ENCODE measurements around the gene NUDT14.

The NUDT14 gene

DNA sequence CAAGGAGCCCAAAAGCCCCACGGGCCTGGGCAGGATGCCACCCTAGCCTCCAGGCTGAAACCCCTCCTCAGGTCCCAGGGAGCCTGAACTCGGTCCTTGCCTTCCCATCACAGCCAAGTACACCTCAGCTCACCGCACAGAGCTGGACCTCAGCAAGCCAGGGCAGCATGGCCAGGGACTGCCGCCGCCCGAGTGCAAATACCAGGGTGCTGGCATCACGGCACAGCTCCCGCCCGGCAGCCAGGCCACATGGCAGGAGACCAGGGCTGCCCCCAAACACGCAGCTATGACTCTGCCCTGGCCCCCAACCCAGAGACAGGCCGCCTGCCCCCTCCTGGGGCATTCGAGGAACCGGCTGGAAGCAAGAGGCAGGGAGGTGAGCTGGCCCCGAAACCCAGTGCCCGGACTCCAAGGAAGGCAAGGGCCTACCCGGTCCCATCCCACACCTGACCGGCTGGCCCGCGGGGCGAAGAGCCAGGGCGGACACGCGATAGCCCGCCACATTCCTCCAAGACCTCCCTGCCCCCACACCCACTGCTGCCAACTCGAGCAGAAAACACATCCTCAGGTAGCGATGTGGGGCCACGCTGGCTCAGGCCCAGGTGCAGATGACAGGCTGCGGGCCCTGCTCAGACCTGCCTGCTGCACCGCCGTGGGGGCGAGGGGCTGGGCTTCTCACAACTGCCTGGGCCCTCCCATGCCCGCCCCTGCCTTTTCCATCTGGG, 15.2 kb downstream of the NUDT14 start:
- TF ChIP-seq, protein P1, sequence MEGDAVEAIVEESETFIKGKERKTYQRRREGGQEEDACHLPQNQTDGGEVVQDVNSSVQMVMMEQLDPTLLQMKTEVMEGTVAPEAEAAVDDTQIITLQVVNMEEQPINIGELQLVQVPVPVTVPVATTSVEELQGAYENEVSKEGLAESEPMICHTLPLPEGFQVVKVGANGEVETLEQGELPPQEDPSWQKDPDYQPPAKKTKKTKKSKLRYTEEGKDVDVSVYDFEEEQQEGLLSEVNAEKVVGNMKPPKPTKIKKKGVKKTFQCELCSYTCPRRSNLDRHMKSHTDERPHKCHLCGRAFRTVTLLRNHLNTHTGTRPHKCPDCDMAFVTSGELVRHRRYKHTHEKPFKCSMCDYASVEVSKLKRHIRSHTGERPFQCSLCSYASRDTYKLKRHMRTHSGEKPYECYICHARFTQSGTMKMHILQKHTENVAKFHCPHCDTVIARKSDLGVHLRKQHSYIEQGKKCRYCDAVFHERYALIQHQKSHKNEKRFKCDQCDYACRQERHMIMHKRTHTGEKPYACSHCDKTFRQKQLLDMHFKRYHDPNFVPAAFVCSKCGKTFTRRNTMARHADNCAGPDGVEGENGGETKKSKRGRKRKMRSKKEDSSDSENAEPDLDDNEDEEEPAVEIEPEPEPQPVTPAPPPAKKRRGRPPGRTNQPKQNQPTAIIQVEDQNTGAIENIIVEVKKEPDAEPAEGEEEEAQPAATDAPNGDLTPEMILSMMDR (conservative IDR thresholded peaks at IDR 0.05; ENCODE audit: low read length), result no peak
- no peak for DNase-seq (ENCODE audit: low read depth)
- no peak overlapping the region for H3K4me3 ChIP-seq (ENCODE audit: low read length)

DNA sequence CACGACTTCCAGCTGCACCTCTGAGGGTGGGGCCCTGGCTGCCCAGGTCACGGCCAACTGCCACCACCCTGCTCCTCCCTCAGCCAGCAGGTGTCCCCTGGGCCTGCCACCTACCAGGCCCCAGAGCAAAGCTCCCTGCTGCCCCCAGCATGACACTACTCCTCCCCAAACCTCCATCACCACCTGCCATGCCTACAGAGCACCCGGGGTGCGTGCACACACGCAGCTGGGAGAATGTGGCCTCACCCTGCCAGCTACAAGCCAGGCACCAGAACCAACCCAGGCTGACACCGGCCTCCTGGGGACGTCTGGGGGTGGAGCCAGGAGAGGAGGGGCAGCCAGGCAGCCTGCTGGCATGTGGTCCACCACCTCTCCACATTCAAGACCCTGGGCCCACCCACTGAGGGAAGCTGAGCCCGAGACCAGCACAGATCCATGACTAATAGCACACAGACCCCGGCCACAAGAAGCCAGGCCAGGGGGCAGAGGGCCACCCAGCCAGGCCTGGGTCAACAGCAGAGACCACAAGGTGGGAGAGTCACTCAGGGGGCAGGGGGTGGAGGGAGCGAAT, 15.9 kb downstream of the NUDT14 start:
- TF ChIP-seq, protein P1 (conservative IDR thresholded peaks at IDR 0.05; ENCODE audit: low read length), result no peak
- no peak overlapping the region for H3K4me3 ChIP-seq (ENCODE audit: low read length)
- no peak for DNase-seq (ENCODE audit: low read depth)

DNA sequence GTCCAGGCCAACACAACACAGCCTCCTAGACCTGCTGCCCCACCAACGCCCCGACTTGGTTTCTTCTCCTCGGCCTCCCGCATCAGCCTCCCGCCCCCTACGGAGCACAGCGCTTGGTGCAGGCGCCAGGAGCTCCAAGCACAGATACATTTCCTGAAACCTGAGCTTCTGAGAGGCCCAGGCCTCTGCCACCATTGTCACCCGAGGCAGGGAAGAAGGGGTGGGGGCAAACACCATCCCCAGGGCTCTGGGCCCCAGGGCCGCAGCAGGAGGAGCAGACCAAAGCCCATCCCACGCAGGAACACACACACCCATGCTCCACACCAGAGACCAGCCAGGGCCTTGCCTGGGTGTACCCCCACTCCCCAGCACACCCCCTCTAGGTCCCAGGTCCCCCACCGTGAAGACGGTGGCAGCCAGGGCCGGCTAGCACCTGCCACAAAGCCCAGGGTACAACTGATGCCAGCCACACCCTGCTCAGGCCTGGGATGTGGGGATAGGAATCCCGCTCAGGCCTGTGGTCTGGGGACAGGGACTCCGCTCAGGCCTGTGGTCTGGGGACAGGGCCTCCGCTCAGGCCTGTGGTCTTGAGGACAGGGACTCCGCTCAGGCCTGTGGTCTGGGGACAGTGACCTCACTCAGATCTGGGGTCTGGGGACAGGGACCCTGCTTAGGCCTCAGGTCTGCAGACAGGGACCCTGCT, 17.9 kb downstream of the NUDT14 start:
- DNase-seq (ENCODE audit: low read depth), result no peak
- TF ChIP-seq, protein P1 (conservative IDR thresholded peaks at IDR 0.05; ENCODE audit: low read length), result no peak

DNA sequence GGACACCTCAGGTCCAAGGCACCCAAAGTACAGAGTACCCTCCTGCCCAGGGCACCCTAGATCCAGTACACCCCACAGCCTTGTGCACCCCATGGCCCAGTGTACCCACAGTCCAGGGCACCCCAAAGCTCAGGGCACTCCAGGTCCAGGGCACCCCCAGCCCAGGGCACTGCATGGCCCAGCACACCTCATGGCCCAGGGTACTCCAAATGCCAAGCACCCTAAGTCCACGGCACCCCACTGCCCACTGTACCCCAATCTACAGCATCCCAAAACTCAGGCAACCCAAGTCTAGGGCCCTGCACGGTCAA, 18.5 kb downstream of the NUDT14 start:
- TF ChIP-seq, protein P1 (conservative IDR thresholded peaks at IDR 0.05; ENCODE audit: low read length), result no peak
- DNase-seq (ENCODE audit: low read depth), result no peak
- H3K4me3 ChIP-seq (ENCODE audit: low read length), result no peak overlapping the region

More for the DNA sequence above, 17.9 kb downstream of the NUDT14 start:
- H3K4me3 ChIP-seq (ENCODE audit: low read length), result no peak overlapping the region

DNA sequence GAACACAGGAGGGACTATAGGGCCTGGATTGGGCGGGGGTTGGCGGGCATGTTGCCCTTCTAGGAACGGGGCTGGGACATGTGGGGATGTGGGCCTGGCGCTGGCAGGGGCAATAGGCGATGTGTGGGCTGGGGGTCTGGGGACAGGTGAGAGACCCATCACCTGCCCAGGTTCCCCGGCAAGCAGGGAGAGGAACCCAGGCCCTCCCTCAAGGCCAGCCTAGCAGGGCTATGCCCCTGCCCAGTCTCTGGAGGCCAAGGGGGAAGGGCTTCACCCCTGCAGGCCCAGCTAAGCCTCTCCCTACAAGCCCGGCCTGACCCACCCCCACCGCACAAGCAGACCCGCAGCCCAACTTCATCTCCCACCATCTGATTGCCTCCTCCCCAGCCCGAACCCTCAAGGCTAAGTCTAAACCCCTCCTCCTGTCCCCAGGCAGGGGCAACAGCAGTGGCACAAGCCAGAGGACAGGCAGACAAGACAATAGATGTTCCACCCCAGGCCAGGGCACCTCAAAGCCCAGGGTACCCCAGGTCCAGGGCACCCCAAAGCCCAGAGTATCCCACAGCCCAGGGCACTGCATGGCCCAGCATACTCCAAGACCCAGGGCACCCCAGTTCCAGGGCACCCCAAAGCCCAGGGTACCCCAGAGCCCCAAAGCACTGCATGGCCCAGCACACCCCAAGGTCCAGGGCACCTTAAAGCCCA, 19.0 kb downstream of the NUDT14 start:
- H3K4me3 ChIP-seq (ENCODE audit: low read length), result no peak overlapping the region
- no peak for DNase-seq (ENCODE audit: low read depth)
- TF ChIP-seq, protein P1 (conservative IDR thresholded peaks at IDR 0.05; ENCODE audit: low read length), result no peak

DNA sequence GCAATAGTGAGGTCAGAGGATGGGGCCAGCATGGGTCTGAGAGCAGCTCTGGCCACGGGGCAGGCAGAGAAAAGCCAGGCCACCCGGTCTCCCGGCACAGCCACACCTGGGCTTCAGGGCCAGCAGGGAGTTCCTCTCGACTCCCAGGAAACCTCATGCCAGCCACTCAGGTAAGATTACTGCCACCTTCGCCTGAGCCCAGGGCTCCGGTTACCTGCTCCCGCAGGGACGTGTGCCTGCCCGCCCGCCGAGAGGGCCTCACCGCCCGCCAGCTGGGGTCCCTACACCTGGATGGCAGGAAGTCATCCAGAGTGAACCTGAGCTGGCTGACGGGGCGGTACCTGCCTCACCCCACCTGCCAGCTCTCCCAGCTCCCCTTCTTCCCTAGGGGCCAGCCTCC, 19.8 kb downstream of the NUDT14 start:
- H3K4me3 ChIP-seq (ENCODE audit: low read length), result no peak overlapping the region
- TF ChIP-seq, protein P1 (conservative IDR thresholded peaks at IDR 0.05; ENCODE audit: low read length), result no peak
- DNase-seq (ENCODE audit: low read depth), result no peak
